Psoas muscle (tissue), 8 donors: ENCODE measurements around the gene PTPRN. TPM values are rescaled to one million over a fixed set of nuclear protein-coding genes. Genes with fewer than 3 reads are reported as not detected.

ENCODE experiments used
- ATAC-seq, 4 donors: fragments of 200-7000 bp; cut with Tn5 transposase; one replicate each; pipeline ENCODE4 v1.9.1; 2020; ENCODE audit warnings: moderate library complexity in 3 of 4, mild to moderate bottlenecking in 2 of 4
- DNase-seq, 2 donors: peaks; one replicate each; pipeline ENCODE4 v3.0.0-alpha.2; 2020
- H3K27ac ChIP-seq: fragments of 200-600 bp; one replicate; pipeline ENCODE4 v1.8.0; 2022
- H3K27me3 ChIP-seq, 3 donors: fragments of 200-600 bp in 1 of 3; one replicate each; pipeline versions ENCODE4 v1.6.1 to v1.8.0; 2013 to 2022; ENCODE audit warnings: low read length in 2 of 3, mild to moderate bottlenecking in 2 of 3, moderate library complexity in 1 of 3; ENCODE audit not compliant: insufficient read depth in 3 of 3
- H3K36me3 ChIP-seq, 2 donors: fragments of 200-600 bp in 1 of 2; one replicate each; pipeline versions ENCODE4 v1.6.1 to v1.8.0; 2013 to 2022; ENCODE audit warnings: low read depth in 1 of 2, mild to moderate bottlenecking in 1 of 2, moderate library complexity in 1 of 2; ENCODE audit not compliant: insufficient read depth in 1 of 2
- H3K4me1 ChIP-seq: fragments of 200-600 bp; one replicate; pipeline ENCODE4 v1.8.0; 2022
- H3K4me3 ChIP-seq: fragments of 200-600 bp; one replicate; pipeline ENCODE4 v1.8.0; 2022; ENCODE audit warnings: mild to moderate bottlenecking
- H3K9me3 ChIP-seq: fragments of 200-600 bp; one replicate; pipeline ENCODE4 v1.8.0; 2022
- CTCF ChIP-seq: fragments of 200-600 bp; IDR thresholded peaks from one replicate; pipeline ENCODE4 v1.8.0; 2022; ENCODE audit warnings: antibody characterized with exemption
- WGBS, 3 donors: extraction: QIAGEN DNeasy Blood & Tissue Kit; methylation state at CpG; one replicate each; pipeline versions ENCODE4 v1.1.6 to v1.1.7; 2013; 5-methylcytosine and 5-hydroxymethylcytosine counted together
- intact Hi-C, 2 donors: fragments of 100-400 bp; cut with DNase I; formaldehyde crosslinking; loops; one replicate each; pipeline versions ENCODE4 v1.11.0 to v1.14.2; 2022
- polyA plus RNA-seq, 3 donors: library from polyadenylated mRNA; stranded (reverse); fragments of 200-250 nt; gene quantifications; one replicate each; pipeline ENCODE4 v1.2.3, GENCODE V29; 2013
- total RNA-seq, 4 donors: library from RNA; stranded (reverse); fragmentation: NEBNext Ultra II Directional in 2 of 4; extraction: Animal tissue kit (Norgen Biotek cat#: 25700) in 2 of 4; gene quantifications; one replicate each; pipeline versions ENCODE4 v1.2.1 to v1.2.4, GENCODE V29; 2021 to 2023
- donor health status: healthy with polysubstance abuse.
- donor health status: DM: no; HTN: no; CAD: no; lungs with moderate emphysema.
- donor health status: Bipolar disorder and iron deficiency.
- donor health status: healthy.
- donor health status: DM: yes; HTN: yes; CAD: no.
- donor health status: DM: no; HTN: no; CAD: no.
- donor health status: DM: no; HTN: no; CAD: no.
- donor health status: DM: yes; HTN: yes; CAD: no.

Gene PTPRN
- total and polyA plus RNA-seq, 7 donors, result 0.03 to 1.1 (median 0.17) TPM; not detected in 2

GRCh38 chr2:219251656-219252055, 57.5 kb downstream of the PTPRN start:
- intact Hi-C loops, result no loop called here
- peaks cover 48% of the 10 kb centered on the region for H3K4me1 ChIP-seq
- no peak for DNase-seq
- no peak for ATAC-seq
- H3K27ac ChIP-seq, result peak overlapping the region; percentile 94
- H3K4me3 ChIP-seq, result peak overlapping the region; percentile 75
- TF ChIP-seq CTCF, result no peak
- no peaks in the 10 kb centered on the region for H3K9me3 ChIP-seq
- H3K36me3 ChIP-seq, result peaks cover 0 to 55% of the 10 kb centered on the region in 2 donors
- H3K27me3 ChIP-seq, result no peaks in the 10 kb centered on the region
- 38 to 58% (median 42%) methylated on average over 6 of the region's 6 CpGs for WGBS, 3 donors

- H3K36me3 ChIP-seq, result peaks cover 0 to 55% of the 10 kb centered on the region in 2 donors
- H3K27ac ChIP-seq, result peak overlapping the region; percentile 94
- 59 to 71% (median 66%) methylated on average over 22 of the region's 22 CpGs for WGBS, 3 donors
- H3K9me3 ChIP-seq, result no peaks in the 10 kb centered on the region
- intact Hi-C loops, result no loop called here
- H3K27me3 ChIP-seq, result no peaks in the 10 kb centered on the region
- peaks cover 54% of the 10 kb centered on the region for H3K4me1 ChIP-seq
- TF ChIP-seq CTCF, result no peak
- peak overlapping the region; percentile 75 for H3K4me3 ChIP-seq
- no peak for ATAC-seq
- no peak for DNase-seq
Observed at GRCh38 chr2:219250049-219250781, 59.0 kb downstream of the PTPRN start.

GRCh38 chr2:219249203-219249980, 59.8 kb downstream of the PTPRN start:
- peak overlapping the region; percentile 94 for H3K27ac ChIP-seq
- WGBS, 3 donors, result 15 to 23% (median 21%) methylated on average over 7 of the region's 7 CpGs
- no peak for TF ChIP-seq CTCF
- intact Hi-C loops, result loop anchor here in 1 of 2 donors (10.0 kb wide), 1 partner anchor 45 kb away; no protein-coding TSS in a partner anchor
- no peaks in the 10 kb centered on the region for H3K27me3 ChIP-seq
- H3K4me3 ChIP-seq, result peak overlapping the region; percentile 75
- peak; percentile 53 to 77 for DNase-seq
- ATAC-seq, result no peak
- H3K36me3 ChIP-seq, result peaks cover 0 to 55% of the 10 kb centered on the region in 2 donors
- peaks cover 59% of the 10 kb centered on the region for H3K4me1 ChIP-seq
- no peaks in the 10 kb centered on the region for H3K9me3 ChIP-seq

- no peaks in the 10 kb centered on the region for H3K27me3 ChIP-seq
- peak overlapping the region; percentile 94 for H3K27ac ChIP-seq
- peaks cover 0 to 55% of the 10 kb centered on the region in 2 donors for H3K36me3 ChIP-seq
- ATAC-seq, result no peak
- intact Hi-C loops, result loop anchor here in 1 of 2 donors (10.0 kb wide), 1 partner anchor 46 kb away; no protein-coding TSS in a partner anchor
- TF ChIP-seq CTCF, result no peak
- H3K9me3 ChIP-seq, result no peaks in the 10 kb centered on the region
- no peak for DNase-seq
- H3K4me3 ChIP-seq, result peak overlapping the region; percentile 75
- 52 to 69% (median 57%) methylated on average over 2 of the region's 2 CpGs for WGBS, 3 donors
- H3K4me1 ChIP-seq, result peaks cover 59% of the 10 kb centered on the region
Observed at GRCh38 chr2:219248845-219249202, 60.4 kb downstream of the PTPRN start.
